MM.1S (cell line): ENCODE measurements around the gene CHFR.

Source experiments
- DNase-seq: peaks from one replicate; pipeline ENCODE4 v3.0.0-alpha.2; 2015
- H2AFZ ChIP-seq: fragments of 300-600 bp; sonication (generic); 2 replicates; pipeline ENCODE4 v1.6.0; 2016; ENCODE audit warnings: antibody characterized with exemption, low read length
- H3F3A ChIP-seq: fragments of 300-600 bp; sonication (generic); 2 replicates; pipeline ENCODE4 v1.6.1; 2016; ENCODE audit warnings: mild to moderate bottlenecking, antibody characterized with exemption, low read length, moderate library complexity, mixed read lengths; ENCODE audit not compliant: insufficient read depth
- H3K27ac ChIP-seq: fragments of 300-600 bp; sonication (generic); 2 replicates; pipeline ENCODE4 v1.5.1; 2016; ENCODE audit warnings: mild to moderate bottlenecking, low read length
- H3K27me3 ChIP-seq: fragments of 300-600 bp; sonication (generic); replicated peaks from 2 replicates; pipeline ENCODE4 v1.6.0; 2016; ENCODE audit warnings: low read length; ENCODE audit not compliant: insufficient read depth
- H3K36me3 ChIP-seq: fragments of 300-600 bp; sonication (generic); replicated peaks from 2 replicates; pipeline ENCODE4 v1.6.1; 2016; ENCODE audit warnings: mild to moderate bottlenecking, low read length, mixed read lengths; ENCODE audit not compliant: insufficient read depth
- H3K4me1 ChIP-seq: fragments of 300-600 bp; sonication (generic); 2 replicates; pipeline ENCODE4 v1.6.1; 2016; ENCODE audit warnings: low read length, mixed read lengths
- H3K4me2 ChIP-seq: fragments of 300-600 bp; sonication (generic); 2 replicates; pipeline ENCODE4 v1.6.0; 2016; ENCODE audit warnings: low read depth, low read length
- H3K4me3 ChIP-seq: fragments of 300-600 bp; sonication (generic); 2 replicates; pipeline ENCODE4 v1.5.1; 2016; ENCODE audit warnings: low read length, mixed read lengths
- H3K79me2 ChIP-seq: fragments of 300-600 bp; sonication (generic); 2 replicates; pipeline ENCODE4 v1.6.1; 2016; ENCODE audit warnings: mixed run types, low read length, mixed read lengths
- H3K9ac ChIP-seq: fragments of 300-600 bp; sonication (generic); 2 replicates; pipeline ENCODE4 v1.6.1; 2016; ENCODE audit warnings: low read length, mixed read lengths
- H3K9me2 ChIP-seq: fragments of 300-600 bp; sonication (generic); replicated peaks from 2 replicates; pipeline ENCODE4 v1.6.1; 2016; ENCODE audit warnings: mild to moderate bottlenecking, low read length, mixed read lengths; ENCODE audit not compliant: insufficient read depth
- H3K9me3 ChIP-seq: fragments of 300-600 bp; sonication (generic); replicated peaks from 2 replicates; pipeline ENCODE4 v1.6.1; 2016; ENCODE audit warnings: mild to moderate bottlenecking, low read length, mixed read lengths; ENCODE audit not compliant: insufficient read depth
- H4K20me1 ChIP-seq: fragments of 300-600 bp; sonication (generic); 2 replicates; pipeline ENCODE4 v1.6.1; 2016; ENCODE audit warnings: mild to moderate bottlenecking, low read length, moderate library complexity, mixed read lengths; ENCODE audit not compliant: insufficient read depth
- EZH2 ChIP-seq: fragments of 300-600 bp; sonication (generic); optimal IDR thresholded peaks from 2 replicates; pipeline ENCODE3; 2017; ENCODE audit warnings: low read depth, mild to moderate bottlenecking, antibody characterized with exemption, low read length, mixed read lengths
- EZH2phosphoT487 ChIP-seq: fragments of 300-600 bp; sonication (generic); IDR thresholded peaks from 2 replicates; pipeline ENCODE4 v1.6.1; 2018; ENCODE audit warnings: antibody characterized with exemption, low read length
- TF ChIP-seq, protein P1 (sequence below): fragments of 300-600 bp; sonication (generic); IDR thresholded peaks from 2 replicates; pipeline ENCODE4 v1.5.1; 2016; ENCODE audit warnings: antibody characterized with exemption, low read length, mixed read lengths

CHFR gene

DNA sequence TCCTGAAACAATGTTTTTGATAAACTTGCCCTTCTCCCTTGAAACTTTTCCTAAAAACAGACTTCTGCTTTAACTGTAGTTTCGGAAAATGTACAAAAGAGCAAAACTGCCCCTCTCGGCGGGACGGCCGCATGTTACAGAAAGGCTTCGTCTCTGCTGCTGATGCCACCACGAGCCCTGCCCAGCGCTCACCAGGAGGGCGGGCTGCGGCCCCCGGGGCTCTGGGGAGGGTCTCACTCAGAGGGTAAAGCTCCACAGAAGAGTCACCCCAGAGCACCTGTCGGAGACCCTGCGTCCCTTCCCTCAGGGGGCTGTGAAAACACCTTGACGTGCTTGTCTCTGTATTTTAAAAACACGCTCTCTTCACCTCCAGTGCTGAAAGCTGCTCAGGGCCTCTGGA, 46.3 kb downstream of the CHFR start:
- H3K27me3 ChIP-seq: no peaks in the 10 kb centered on the region
- H3K4me3 ChIP-seq: no peak overlapping the region
- H3K4me2 ChIP-seq: no peak overlapping the region
- DNase-seq: no peak
- no peak overlapping the region for H3K9ac ChIP-seq
- no peaks in the 10 kb centered on the region for H3K36me3 ChIP-seq
- no peak overlapping the region for H2AFZ ChIP-seq
- H3K27ac ChIP-seq: no peak overlapping the region
- H3K4me1 ChIP-seq: no peaks in the 10 kb centered on the region
- no peak for TF ChIP-seq EZH2
- TF ChIP-seq, protein P1, sequence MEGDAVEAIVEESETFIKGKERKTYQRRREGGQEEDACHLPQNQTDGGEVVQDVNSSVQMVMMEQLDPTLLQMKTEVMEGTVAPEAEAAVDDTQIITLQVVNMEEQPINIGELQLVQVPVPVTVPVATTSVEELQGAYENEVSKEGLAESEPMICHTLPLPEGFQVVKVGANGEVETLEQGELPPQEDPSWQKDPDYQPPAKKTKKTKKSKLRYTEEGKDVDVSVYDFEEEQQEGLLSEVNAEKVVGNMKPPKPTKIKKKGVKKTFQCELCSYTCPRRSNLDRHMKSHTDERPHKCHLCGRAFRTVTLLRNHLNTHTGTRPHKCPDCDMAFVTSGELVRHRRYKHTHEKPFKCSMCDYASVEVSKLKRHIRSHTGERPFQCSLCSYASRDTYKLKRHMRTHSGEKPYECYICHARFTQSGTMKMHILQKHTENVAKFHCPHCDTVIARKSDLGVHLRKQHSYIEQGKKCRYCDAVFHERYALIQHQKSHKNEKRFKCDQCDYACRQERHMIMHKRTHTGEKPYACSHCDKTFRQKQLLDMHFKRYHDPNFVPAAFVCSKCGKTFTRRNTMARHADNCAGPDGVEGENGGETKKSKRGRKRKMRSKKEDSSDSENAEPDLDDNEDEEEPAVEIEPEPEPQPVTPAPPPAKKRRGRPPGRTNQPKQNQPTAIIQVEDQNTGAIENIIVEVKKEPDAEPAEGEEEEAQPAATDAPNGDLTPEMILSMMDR: no peak
- no peak for TF ChIP-seq EZH2phosphoT487
- no peaks in the 10 kb centered on the region for H4K20me1 ChIP-seq
- H3F3A ChIP-seq: no peaks in the 10 kb centered on the region
- H3K79me2 ChIP-seq: no peaks in the 10 kb centered on the region
- H3K9me2 ChIP-seq: no peaks in the 10 kb centered on the region
- no peaks in the 10 kb centered on the region for H3K9me3 ChIP-seq

DNA sequence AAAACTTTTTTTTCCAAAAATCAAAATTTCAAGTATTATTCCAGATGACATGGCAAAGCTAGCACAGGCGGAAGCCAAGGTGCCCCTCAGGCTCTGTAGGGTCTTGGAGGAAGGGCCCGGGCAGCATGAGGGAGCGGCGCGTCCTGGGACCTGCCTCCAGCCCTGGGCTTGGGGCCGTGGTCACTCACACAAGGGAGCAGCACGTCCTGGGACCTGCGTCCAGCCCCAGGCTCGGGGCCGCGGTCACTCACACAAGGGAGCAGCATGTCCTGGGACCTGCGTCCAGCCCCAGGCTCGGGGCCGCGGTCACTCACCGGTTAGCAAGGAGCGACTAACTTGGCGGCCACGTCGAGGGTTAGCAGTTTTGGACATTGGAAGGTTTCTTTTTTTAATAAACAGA, 46.9 kb downstream of the CHFR start:
- no peaks in the 10 kb centered on the region for H3K9me2 ChIP-seq
- H2AFZ ChIP-seq: no peak overlapping the region
- H3K79me2 ChIP-seq: no peaks in the 10 kb centered on the region
- H3K27ac ChIP-seq: no peak overlapping the region
- no peaks in the 10 kb centered on the region for H3F3A ChIP-seq
- H4K20me1 ChIP-seq: no peaks in the 10 kb centered on the region
- no peak overlapping the region for H3K9ac ChIP-seq
- no peaks in the 10 kb centered on the region for H3K27me3 ChIP-seq
- H3K4me2 ChIP-seq: no peak overlapping the region
- H3K4me1 ChIP-seq: no peaks in the 10 kb centered on the region
- TF ChIP-seq EZH2phosphoT487 (no peak), EZH2 (no peak)
- TF ChIP-seq, protein P1: no peak
- no peaks in the 10 kb centered on the region for H3K36me3 ChIP-seq
- H3K4me3 ChIP-seq: no peak overlapping the region
- H3K9me3 ChIP-seq: no peaks in the 10 kb centered on the region
- DNase-seq: no peak

DNA sequence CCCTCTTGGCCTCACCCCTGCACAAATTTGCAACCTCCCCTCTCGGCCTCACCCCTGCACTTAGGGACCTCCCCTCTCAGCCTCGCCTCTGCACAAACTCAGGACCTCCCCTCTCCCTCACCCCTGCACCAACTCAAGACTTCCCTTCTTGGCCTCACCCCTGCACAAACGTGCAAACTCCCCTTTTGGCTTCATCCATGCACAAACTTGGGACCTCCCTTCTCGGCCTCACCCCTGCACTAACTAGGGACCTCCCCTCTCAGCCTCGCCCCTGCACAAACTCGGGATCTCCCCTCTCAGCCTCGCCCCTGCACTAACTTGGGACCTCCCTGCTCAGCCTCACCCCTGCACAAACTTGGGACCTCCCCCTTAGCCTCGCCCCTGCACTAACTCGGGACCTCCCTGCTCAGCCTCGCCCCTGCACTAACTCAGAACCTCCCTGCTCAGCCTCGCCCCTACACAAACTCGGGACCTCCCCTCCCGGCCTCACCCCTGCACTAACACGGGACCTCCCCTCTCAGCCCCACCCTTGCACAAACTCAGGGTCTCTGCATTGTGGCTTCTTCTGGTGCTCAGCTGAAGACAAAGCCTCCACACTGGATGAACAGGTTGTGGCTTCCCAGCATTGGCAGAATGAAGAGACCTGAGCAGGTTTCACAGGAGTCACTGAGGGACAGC, 47.7 kb downstream of the CHFR start:
- H4K20me1 ChIP-seq: no peaks in the 10 kb centered on the region
- no peaks in the 10 kb centered on the region for H3F3A ChIP-seq
- no peak overlapping the region for H3K4me2 ChIP-seq
- H3K9me3 ChIP-seq: no peaks in the 10 kb centered on the region
- H2AFZ ChIP-seq: no peak overlapping the region
- no peaks in the 10 kb centered on the region for H3K4me1 ChIP-seq
- H3K9ac ChIP-seq: no peak overlapping the region
- no peaks in the 10 kb centered on the region for H3K27me3 ChIP-seq
- no peaks in the 10 kb centered on the region for H3K79me2 ChIP-seq
- no peaks in the 10 kb centered on the region for H3K9me2 ChIP-seq
- H3K36me3 ChIP-seq: no peaks in the 10 kb centered on the region
- TF ChIP-seq EZH2phosphoT487 (no peak), EZH2 (no peak)
- TF ChIP-seq, protein P1: no peak
- no peak overlapping the region for H3K27ac ChIP-seq
- DNase-seq: no peak
- no peak overlapping the region for H3K4me3 ChIP-seq
